ENCODE data around the gene KCP.

GRCh38 chr7:128876978-128877755, 33.3 kb downstream of the KCP start:
- TF ChIP-seq, protein P1, sequence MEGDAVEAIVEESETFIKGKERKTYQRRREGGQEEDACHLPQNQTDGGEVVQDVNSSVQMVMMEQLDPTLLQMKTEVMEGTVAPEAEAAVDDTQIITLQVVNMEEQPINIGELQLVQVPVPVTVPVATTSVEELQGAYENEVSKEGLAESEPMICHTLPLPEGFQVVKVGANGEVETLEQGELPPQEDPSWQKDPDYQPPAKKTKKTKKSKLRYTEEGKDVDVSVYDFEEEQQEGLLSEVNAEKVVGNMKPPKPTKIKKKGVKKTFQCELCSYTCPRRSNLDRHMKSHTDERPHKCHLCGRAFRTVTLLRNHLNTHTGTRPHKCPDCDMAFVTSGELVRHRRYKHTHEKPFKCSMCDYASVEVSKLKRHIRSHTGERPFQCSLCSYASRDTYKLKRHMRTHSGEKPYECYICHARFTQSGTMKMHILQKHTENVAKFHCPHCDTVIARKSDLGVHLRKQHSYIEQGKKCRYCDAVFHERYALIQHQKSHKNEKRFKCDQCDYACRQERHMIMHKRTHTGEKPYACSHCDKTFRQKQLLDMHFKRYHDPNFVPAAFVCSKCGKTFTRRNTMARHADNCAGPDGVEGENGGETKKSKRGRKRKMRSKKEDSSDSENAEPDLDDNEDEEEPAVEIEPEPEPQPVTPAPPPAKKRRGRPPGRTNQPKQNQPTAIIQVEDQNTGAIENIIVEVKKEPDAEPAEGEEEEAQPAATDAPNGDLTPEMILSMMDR (IDR thresholded peaks at IDR 0.05; ENCODE audit: poor library complexity, severe bottlenecking): no peak
- no peak for TF ChIP-seq EP300 (conservative IDR thresholded peaks at IDR 0.05; ENCODE audit: poor library complexity, severe bottlenecking)
- TF ChIP-seq POLR2AphosphoS5 (IDR thresholded peaks at IDR 0.05): no peak
- no peak for TF ChIP-seq REST (IDR thresholded peaks at IDR 0.05; ENCODE audit: borderline replicate concordance)
